ENCODE results near the gene SMIM22.
"Not testable (repeated sequence)": the region's sequence is repeated elsewhere in the genome, so short reads cannot be mapped to it uniquely, and the experiment has no call there.

SMIM22 gene

DNA sequence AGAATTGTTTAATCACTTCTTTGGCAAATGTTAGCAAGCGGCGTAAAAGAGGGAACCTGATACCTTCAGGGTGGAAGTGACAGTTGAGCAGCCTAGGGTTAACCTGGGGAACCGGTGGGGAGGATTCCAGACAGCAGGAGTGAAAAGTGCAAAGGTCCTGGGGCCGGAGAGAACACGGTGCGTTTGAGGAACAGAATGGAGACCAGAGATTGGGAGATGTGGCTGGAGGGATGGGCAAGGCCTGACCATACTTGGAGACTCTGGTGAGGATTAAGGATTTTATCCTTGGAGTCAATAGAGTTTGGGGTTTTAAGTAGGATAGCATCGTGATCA lies 25.9 kb upstream of the SMIM22 start:
- no peak for DNase-seq

- DNase-seq: no peak
These were observed 23.5 kb upstream of the SMIM22 start for GRCh38 chr16:4771646-4772045.

DNA sequence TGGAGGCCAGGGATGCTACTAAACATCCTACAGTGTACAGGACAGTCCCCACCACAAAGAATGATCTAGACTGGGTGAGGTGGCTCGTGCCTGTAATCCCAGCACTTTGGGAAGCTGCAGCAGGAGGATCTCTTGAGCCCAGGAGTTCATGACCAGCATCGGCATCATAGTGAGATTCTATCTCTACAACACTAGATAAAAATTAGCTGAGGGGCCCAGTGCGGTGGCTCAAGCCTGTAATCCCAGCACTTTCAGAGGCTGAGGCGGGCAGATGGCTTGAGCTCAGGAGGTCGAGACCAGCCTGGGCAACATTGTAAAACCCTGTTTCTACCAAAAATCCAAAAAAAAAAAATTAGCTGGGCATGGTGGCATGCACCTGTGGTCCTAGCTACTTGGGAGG lies 22.8 kb upstream of the SMIM22 start:
- DNase-seq: no peak

DNA sequence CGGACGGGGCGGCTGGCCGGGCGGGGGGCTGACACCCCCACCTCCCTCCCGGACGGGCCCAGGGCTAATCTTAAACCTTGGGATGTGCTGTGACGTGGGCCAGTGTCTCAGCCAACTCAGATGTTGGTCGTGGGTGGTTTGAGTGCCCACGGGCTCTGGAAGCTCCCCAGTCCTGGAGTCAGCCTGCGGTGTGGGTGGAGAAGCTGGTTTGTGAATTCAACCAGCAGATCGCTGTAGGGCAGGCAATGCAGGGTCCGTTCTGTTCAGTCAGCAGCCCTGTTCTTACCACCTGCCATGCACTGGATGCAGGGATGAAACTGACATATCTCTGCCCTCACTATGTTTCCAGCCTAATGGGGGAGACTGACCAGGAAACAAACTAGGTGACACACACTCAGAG lies 20.2 kb upstream of the SMIM22 start:
- DNase-seq: no peak

- no peak for DNase-seq
These were observed 18.9 kb upstream of the SMIM22 start for GRCh38 chr16:4776141-4776705.

GRCh38 chr16:4777339-4778049 lies 17.7 kb upstream of the SMIM22 start:
- no peak for DNase-seq

DNA sequence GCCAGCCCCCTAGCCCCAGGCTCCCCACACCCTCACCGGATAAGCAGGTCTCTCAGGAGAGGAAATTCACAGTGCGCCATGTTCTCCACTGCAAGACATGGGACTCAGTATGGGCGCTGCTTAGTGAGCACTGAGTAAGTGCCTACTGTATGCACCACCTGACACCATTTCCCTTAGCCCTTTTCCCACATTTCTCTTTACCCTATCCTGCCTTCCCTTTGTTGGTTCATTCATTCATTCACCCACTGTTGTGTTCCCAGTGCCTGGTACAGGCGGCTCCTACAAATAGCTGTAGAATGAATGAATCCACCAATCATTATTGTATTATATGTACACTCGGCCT lies 17.1 kb upstream of the SMIM22 start:
- no peak for DNase-seq

DNA sequence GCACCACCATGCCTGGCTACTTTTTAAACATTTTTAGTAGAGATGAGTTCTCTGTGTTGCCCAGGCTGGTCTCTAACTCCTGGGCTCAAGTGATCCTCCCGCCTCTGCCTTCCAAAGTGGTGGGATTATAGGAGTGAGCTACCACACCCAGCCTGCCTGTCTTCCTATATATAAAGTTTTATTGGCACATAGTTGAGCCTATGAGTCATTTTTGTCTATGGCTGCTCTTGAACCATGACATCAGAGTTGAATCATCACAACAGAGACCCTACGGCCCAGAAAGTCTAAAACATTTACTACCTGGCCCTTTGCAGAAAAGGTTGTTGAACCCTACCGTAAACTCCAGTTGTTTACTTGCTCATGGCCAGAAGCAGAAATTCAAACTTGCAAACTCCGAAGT lies 14.9 kb upstream of the SMIM22 start:
- DNase-seq: no peak

GRCh38 chr16:4783251-4783950 lies 11.8 kb upstream of the SMIM22 start:
- DNase-seq: no peak

- DNase-seq: no peak
These were observed 11.2 kb upstream of the SMIM22 start for GRCh38 chr16:4783951-4784336.

DNA sequence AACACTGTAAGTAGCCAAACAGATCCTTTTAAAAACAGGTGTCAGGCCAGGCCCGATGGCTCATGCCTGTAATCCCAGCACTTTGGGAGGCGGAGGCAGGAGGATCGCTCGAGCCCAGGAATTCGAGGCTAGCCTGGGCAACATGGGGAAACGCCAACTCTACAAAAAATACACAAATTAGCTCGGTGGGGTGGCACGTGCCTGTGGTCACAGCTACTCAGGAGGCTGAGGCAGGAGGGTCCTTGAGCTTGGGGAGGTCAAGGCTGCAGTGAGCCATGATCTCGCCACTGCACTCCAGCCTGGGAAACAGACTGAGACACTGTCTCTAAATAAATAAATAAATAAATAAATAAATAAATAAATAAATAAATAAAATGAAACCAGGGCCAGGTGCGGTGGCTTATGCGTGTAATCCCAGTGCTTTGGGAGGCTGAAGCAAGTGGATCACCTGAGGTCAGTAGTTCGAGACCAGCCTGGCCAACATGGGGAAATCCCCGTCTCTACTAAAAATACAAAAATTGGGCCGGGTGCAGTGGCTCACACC lies 10.7 kb upstream of the SMIM22 start:
- DNase-seq: not testable (repeated sequence)

- DNase-seq: no peak
These were observed 9.3 kb upstream of the SMIM22 start for GRCh38 chr16:4785758-4786433.

DNA sequence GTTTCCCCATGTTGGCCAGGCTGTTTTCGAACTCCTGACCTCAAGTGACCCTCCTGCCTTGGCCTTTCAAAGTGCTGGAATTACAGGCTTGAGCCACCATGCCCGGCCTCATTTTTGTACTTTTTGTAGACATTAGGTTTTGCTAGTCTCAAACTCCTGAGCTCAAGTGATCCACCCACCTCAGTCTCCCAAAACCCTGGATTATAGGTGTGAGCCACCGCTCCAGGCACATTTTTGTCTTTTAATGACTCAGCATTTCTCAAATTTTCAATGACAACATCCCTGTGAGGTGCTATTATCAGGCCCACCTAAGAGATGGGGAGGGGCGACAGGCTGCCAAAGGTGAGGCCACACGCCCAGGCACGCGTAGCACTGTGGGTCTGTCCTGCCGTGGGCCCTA lies 8.1 kb upstream of the SMIM22 start:
- no peak for DNase-seq

GRCh38 chr16:4787627-4788482 lies 7.3 kb upstream of the SMIM22 start, which contains the start of gene SEPTIN12:
Gene SEPTIN12 (minus strand): TSS chr16:4788345. CDS start chr16:4787645, 700 bp downstream.
- DNase-seq: no peak

GRCh38 chr16:4788489-4788889 lies 6.7 kb upstream of the SMIM22 start:
- DNase-seq: no peak

- no peak for DNase-seq
These were observed 6.3 kb upstream of the SMIM22 start for GRCh38 chr16:4788910-4789309.

DNA sequence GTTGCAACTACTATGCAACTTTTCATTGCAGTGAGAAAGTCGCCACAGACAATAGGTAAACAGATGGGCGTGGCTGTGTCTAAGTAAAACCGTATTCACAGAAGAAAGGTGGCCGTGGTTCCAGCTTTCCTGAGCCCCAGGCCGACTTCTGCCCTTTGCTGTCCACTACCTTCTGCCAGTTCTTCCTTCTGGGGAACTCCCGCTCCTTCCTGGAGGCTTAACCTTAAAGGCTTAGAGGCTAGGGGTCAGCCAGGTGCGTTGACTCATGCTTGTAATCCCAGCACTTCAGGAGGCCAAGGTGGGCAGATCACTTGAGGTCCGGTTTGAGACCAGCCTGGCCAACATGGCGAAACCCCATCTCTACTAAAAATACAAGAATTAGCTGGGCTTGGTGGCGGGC lies 4.9 kb upstream of the SMIM22 start:
- DNase-seq: no peak

GRCh38 chr16:4790871-4791270 lies 4.3 kb upstream of the SMIM22 start:
- no peak for DNase-seq

- DNase-seq: no peak
These were observed 2.1 kb upstream of the SMIM22 start for GRCh38 chr16:4792951-4793513.

- DNase-seq: no peak
These were observed 831 bp downstream of the SMIM22 start for GRCh38 chr16:4795828-4796572.

DNA sequence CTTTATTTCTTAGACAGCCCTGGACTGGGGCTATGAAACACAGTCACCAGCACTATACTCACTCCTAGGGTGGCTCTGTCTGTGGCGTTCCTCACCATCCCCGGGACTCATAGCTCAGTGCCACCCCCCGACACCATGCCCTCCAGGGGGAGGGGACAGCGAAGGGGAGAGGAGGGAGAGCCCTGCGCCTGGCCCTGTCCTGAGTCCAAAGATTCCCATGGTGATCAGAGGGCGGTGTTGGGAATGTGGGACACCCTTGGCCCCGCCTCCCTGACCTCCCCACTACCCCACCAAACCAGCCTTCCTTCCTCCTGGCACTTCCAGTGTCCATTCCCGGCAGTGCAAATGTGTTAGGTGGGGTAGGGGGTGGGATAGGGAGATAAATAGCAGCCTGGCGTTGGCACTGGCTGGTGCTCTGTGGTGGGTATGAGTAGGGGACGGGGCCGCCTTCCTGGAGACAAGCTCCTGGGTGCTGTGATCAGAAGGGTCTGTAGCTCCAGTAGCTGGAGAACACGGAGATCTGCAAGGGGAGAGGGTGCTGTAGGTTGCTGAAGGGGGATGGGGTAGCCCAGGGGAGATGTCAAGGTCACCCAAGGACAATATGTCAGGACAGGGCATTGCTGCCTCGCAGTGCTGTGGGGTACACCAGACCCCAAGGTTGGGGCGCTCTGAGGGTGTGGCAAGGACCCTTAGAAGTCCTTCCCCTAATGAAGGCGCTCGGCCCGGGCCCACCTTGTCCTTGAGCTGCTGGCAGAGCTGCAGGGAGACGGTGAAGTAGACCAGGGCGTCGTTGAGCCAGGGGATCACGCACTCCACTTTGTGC lies 2.0 kb downstream of the SMIM22 start:
- no peak for DNase-seq

Data from NCI-H446 (cell line).